Measurements from ENCODE around the gene EFNA5.

DNA sequence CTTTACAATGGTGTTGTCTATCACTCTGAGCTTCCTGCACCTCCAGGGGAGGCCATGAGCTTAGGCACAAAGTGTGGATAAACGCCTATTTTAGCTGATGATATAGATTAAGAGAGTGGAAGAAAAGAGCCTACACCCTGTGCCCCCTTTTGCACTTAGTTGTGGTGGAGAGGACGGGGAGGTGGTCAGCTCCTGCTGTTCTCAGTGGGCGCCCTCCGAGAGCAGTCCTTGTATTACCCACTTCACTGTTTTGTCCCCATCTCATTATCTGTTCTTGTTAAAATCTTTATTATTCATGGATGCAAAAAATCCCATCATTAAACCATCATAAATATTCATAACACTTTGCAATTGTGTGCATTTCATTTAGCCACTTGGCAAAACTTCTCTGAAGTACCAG is 303.3 kb downstream of the EFNA5 start:
- TF ChIP-seq EZH2 (IDR thresholded peaks at IDR 0.05; ENCODE audit: low read depth): no peak
- TF ChIP-seq, protein P1, sequence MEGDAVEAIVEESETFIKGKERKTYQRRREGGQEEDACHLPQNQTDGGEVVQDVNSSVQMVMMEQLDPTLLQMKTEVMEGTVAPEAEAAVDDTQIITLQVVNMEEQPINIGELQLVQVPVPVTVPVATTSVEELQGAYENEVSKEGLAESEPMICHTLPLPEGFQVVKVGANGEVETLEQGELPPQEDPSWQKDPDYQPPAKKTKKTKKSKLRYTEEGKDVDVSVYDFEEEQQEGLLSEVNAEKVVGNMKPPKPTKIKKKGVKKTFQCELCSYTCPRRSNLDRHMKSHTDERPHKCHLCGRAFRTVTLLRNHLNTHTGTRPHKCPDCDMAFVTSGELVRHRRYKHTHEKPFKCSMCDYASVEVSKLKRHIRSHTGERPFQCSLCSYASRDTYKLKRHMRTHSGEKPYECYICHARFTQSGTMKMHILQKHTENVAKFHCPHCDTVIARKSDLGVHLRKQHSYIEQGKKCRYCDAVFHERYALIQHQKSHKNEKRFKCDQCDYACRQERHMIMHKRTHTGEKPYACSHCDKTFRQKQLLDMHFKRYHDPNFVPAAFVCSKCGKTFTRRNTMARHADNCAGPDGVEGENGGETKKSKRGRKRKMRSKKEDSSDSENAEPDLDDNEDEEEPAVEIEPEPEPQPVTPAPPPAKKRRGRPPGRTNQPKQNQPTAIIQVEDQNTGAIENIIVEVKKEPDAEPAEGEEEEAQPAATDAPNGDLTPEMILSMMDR (conservative IDR thresholded peaks at IDR 0.05): no peak

Data from PC-9 (cell line).